ENCODE results near the gene DDX24.

The DDX24 gene

GRCh38 chr14:94058128-94058673 is 22.8 kb downstream of the DDX24 start:
- H3K27ac ChIP-seq (ENCODE audit: low read depth, low read length), result no peak overlapping the region
- no peaks in the 10 kb centered on the region for H3K27me3 ChIP-seq (ENCODE audit: control insufficient read depth, insufficient read depth, low read length)
- peaks cover 9% of the 10 kb centered on the region for H3K4me1 ChIP-seq (ENCODE audit: control insufficient read depth, insufficient read depth, low read length)
- no peak overlapping the region for H3K4me3 ChIP-seq (ENCODE audit: low read depth, low read length)
- no peaks in the 10 kb centered on the region for H3K9me3 ChIP-seq (ENCODE audit: control insufficient read depth, insufficient read depth, low read length)
- peaks cover 91% of the 10 kb centered on the region for H3K36me3 ChIP-seq (ENCODE audit: control insufficient read depth, insufficient read depth, low read length)
- no peak overlapping the region for H3K9ac ChIP-seq (ENCODE audit: low read depth, low read length)

DNA sequence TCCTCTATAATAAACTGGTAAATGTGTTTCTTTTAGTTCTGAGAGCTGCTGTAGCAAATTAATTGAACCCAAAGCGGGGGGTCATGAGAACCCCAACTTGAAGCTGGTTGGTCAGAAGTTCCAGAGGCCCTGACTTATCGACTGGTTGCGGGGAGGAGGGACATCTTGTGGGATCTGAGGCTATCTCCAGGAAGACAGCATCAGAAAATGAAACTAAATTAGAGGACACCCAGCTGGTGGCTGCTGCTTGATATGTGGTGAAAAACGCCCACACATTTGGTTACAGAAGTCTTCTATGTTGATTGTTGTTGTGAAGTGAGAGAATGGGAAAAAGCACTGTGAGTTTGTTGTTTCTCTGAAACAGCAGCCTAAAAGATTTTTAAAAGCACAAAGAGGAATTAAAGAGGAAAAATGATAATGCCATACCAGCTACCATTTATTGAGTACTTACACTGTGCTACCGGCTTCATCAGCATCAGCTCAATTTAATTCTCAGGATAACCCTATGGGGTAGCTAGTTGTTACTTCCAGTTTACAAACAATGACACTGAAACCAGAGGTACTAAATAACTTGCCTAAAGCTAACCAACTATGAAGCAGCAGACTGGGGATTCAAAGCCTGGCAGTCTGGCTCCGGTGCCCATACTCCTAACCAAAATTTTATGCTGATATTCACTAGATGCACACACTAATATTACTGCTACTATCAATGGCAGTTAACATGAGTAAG is 24.3 kb downstream of the DDX24 start:
- Histone ChIP-seq H3K9me3 (ENCODE audit: control insufficient read depth, insufficient read depth, low read length) (no peaks in the 10 kb centered on the region), H3K4me3 (ENCODE audit: low read depth, low read length) (no peak overlapping the region), H3K36me3 (ENCODE audit: control insufficient read depth, insufficient read depth, low read length) (peaks cover 96% of the 10 kb centered on the region), H3K27ac (ENCODE audit: low read depth, low read length) (no peak overlapping the region), H3K27me3 (ENCODE audit: control insufficient read depth, insufficient read depth, low read length) (no peaks in the 10 kb centered on the region), H3K9ac (ENCODE audit: low read depth, low read length) (no peak overlapping the region), H3K4me1 (ENCODE audit: control insufficient read depth, insufficient read depth, low read length) (no peaks in the 10 kb centered on the region)

DNA sequence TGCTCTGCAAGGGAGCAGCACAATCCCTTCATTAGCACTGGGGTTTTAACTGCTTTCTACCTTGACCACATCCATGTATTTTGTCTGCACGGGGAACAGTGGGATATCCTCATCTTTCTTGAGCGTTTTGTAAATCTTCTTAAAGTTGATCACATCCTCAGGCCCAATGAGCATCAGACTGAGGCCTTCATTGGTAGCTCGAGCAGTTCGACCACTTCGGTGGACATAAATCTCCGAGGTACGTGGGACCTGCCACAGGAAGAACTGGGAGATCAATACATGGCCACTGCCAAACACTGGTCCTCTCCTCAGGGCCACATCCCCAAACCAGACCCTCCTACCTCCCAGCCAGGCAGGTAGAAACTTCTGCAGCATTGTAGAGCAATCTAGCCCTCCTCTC is 26.1 kb downstream of the DDX24 start:
- no peaks in the 10 kb centered on the region for H3K9me3 ChIP-seq (ENCODE audit: control insufficient read depth, insufficient read depth, low read length)
- peaks cover 93% of the 10 kb centered on the region for H3K36me3 ChIP-seq (ENCODE audit: control insufficient read depth, insufficient read depth, low read length)
- no peak overlapping the region for H3K4me3 ChIP-seq (ENCODE audit: low read depth, low read length)
- H3K27me3 ChIP-seq (ENCODE audit: control insufficient read depth, insufficient read depth, low read length), result no peaks in the 10 kb centered on the region
- H3K9ac ChIP-seq (ENCODE audit: low read depth, low read length), result no peak overlapping the region
- no peaks in the 10 kb centered on the region for H3K4me1 ChIP-seq (ENCODE audit: control insufficient read depth, insufficient read depth, low read length)
- no peak overlapping the region for H3K27ac ChIP-seq (ENCODE audit: low read depth, low read length)

DNA sequence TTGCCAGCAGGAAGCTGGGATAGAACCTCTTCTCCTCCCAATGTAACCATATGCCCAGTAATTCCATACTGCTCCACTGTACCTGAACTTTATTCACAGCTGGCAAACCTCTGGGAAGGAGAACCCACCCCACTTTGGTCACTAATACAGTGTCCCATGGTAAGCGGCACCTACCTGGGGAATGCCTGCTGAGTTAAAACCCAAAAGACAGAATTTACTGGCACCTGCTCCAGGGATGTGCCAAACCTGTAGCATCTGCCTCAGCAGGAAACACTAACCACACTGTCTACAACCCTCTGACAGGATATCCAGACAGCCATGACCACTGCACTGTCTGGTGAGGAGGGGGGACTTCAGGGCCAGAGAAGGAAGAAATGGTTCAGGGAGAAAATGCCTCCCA is 26.6 kb downstream of the DDX24 start:
- peaks cover 92% of the 10 kb centered on the region for H3K36me3 ChIP-seq (ENCODE audit: control insufficient read depth, insufficient read depth, low read length)
- no peaks in the 10 kb centered on the region for H3K9me3 ChIP-seq (ENCODE audit: control insufficient read depth, insufficient read depth, low read length)
- no peak overlapping the region for H3K9ac ChIP-seq (ENCODE audit: low read depth, low read length)
- no peak overlapping the region for H3K27ac ChIP-seq (ENCODE audit: low read depth, low read length)
- no peaks in the 10 kb centered on the region for H3K4me1 ChIP-seq (ENCODE audit: control insufficient read depth, insufficient read depth, low read length)
- H3K27me3 ChIP-seq (ENCODE audit: control insufficient read depth, insufficient read depth, low read length), result no peaks in the 10 kb centered on the region
- H3K4me3 ChIP-seq (ENCODE audit: low read depth, low read length), result no peak overlapping the region

DNA sequence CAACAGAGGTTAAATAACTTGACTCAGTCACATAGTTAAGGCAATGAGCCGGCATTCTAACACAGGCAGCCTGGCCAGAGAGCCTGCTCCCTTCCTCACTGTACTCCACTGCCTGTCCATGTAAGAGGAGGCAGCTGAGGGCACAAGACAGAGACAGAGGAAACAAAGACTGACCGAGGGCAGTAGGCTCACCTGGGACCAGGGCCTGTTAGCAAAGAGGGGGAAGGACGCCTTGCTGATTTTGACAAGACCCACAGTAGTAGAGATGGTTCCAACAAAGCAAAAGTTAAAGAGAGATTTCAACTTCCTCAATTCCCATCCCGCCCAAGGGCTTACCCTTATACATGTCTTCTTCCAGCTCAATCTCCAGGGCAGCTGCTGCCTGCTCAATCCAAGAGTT is 28.3 kb downstream of the DDX24 start:
- H3K9me3 ChIP-seq (ENCODE audit: control insufficient read depth, insufficient read depth, low read length), result no peaks in the 10 kb centered on the region
- H3K27me3 ChIP-seq (ENCODE audit: control insufficient read depth, insufficient read depth, low read length), result no peaks in the 10 kb centered on the region
- no peak overlapping the region for H3K9ac ChIP-seq (ENCODE audit: low read depth, low read length)
- peak overlapping the region; percentile 37 for H3K27ac ChIP-seq (ENCODE audit: low read depth, low read length)
- no peak overlapping the region for H3K4me3 ChIP-seq (ENCODE audit: low read depth, low read length)
- H3K4me1 ChIP-seq (ENCODE audit: control insufficient read depth, insufficient read depth, low read length), result no peaks in the 10 kb centered on the region
- peaks cover 92% of the 10 kb centered on the region for H3K36me3 ChIP-seq (ENCODE audit: control insufficient read depth, insufficient read depth, low read length)

GRCh38 chr14:94052199-94052598 is 28.8 kb downstream of the DDX24 start:
- Histone ChIP-seq H3K4me3 (ENCODE audit: low read depth, low read length) (no peak overlapping the region), H3K27ac (ENCODE audit: low read depth, low read length) (peak overlapping the region; percentile 37), H3K36me3 (ENCODE audit: control insufficient read depth, insufficient read depth, low read length) (peaks cover 92% of the 10 kb centered on the region), H3K4me1 (ENCODE audit: control insufficient read depth, insufficient read depth, low read length) (no peaks in the 10 kb centered on the region), H3K9ac (ENCODE audit: low read depth, low read length) (no peak overlapping the region), H3K27me3 (ENCODE audit: control insufficient read depth, insufficient read depth, low read length) (no peaks in the 10 kb centered on the region), H3K9me3 (ENCODE audit: control insufficient read depth, insufficient read depth, low read length) (no peaks in the 10 kb centered on the region)

GRCh38 chr14:94051779-94052178 is 29.2 kb downstream of the DDX24 start:
- Histone ChIP-seq H3K4me1 (ENCODE audit: control insufficient read depth, insufficient read depth, low read length) (no peaks in the 10 kb centered on the region), H3K9me3 (ENCODE audit: control insufficient read depth, insufficient read depth, low read length) (no peaks in the 10 kb centered on the region), H3K9ac (ENCODE audit: low read depth, low read length) (no peak overlapping the region), H3K36me3 (ENCODE audit: control insufficient read depth, insufficient read depth, low read length) (peaks cover 92% of the 10 kb centered on the region), H3K4me3 (ENCODE audit: low read depth, low read length) (no peak overlapping the region), H3K27ac (ENCODE audit: low read depth, low read length) (no peak overlapping the region), H3K27me3 (ENCODE audit: control insufficient read depth, insufficient read depth, low read length) (no peaks in the 10 kb centered on the region)

GRCh38 chr14:94051115-94051514 is 29.9 kb downstream of the DDX24 start:
- no peaks in the 10 kb centered on the region for H3K9me3 ChIP-seq (ENCODE audit: control insufficient read depth, insufficient read depth, low read length)
- H3K9ac ChIP-seq (ENCODE audit: low read depth, low read length), result no peak overlapping the region
- H3K36me3 ChIP-seq (ENCODE audit: control insufficient read depth, insufficient read depth, low read length), result peaks cover 92% of the 10 kb centered on the region
- no peaks in the 10 kb centered on the region for H3K4me1 ChIP-seq (ENCODE audit: control insufficient read depth, insufficient read depth, low read length)
- H3K27ac ChIP-seq (ENCODE audit: low read depth, low read length), result no peak overlapping the region
- no peak overlapping the region for H3K4me3 ChIP-seq (ENCODE audit: low read depth, low read length)
- no peaks in the 10 kb centered on the region for H3K27me3 ChIP-seq (ENCODE audit: control insufficient read depth, insufficient read depth, low read length)

DNA sequence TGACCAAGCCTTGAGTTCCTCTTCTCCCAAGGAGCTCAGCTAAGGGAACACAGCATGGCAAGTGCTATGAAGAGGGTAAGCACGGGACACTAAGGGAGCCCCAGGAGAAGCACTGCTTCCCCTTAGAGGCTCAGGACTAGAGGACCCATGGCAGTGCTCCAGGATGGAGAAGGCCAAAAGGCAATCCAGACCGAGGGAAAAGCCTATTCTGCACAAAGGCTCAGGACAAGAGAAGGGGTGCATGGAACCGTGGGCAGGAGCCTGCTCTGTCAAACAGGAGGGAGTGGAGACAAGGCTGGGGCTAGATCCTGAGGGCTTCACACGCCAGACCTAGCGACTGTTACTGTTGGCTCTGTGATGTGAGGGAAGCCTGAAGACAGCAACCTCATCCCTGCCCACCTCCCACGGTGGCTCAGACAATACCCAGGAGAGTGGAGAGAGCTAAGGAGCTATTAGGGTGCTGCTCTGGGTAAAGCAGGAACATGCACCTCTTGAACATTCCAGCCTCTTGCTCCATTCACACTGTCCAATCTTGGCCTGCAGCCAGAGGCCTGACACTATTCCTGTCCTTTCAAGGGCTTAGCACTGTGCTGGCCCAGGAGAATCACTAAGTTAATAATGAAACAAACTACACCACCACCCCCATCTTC is 30.6 kb downstream of the DDX24 start:
- Histone ChIP-seq H3K9ac (ENCODE audit: low read depth, low read length) (no peak overlapping the region), H3K36me3 (ENCODE audit: control insufficient read depth, insufficient read depth, low read length) (peaks cover 92% of the 10 kb centered on the region)

DNA sequence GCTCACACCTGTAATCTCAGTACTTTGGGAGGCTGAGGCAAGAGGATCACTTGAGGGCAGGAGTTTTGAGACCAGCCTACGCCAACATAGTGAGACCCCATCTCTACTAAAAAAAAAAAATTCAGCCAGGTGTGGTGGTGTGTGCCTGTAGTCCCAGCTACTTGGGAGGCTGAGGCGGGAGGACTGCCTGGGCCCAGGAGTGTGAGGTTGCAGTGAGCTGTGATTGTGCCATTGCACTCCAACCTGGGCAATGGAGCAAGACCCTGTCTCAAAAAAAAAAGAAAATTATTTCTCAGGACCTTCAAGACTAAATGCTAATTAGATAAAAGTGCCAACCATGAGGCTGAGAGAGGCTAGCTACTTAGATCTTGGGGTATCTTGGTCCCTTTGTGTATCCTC is 31.4 kb downstream of the DDX24 start:
- Histone ChIP-seq H3K27me3 (ENCODE audit: control insufficient read depth, insufficient read depth, low read length) (no peaks in the 10 kb centered on the region), H3K9ac (ENCODE audit: low read depth, low read length) (no peak overlapping the region), H3K9me3 (ENCODE audit: control insufficient read depth, insufficient read depth, low read length) (no peaks in the 10 kb centered on the region), H3K36me3 (ENCODE audit: control insufficient read depth, insufficient read depth, low read length) (peaks cover 92% of the 10 kb centered on the region), H3K4me1 (ENCODE audit: control insufficient read depth, insufficient read depth, low read length) (no peaks in the 10 kb centered on the region), H3K27ac (ENCODE audit: low read depth, low read length) (no peak overlapping the region), H3K4me3 (ENCODE audit: low read depth, low read length) (no peak overlapping the region)

More for the DNA sequence above, 30.6 kb downstream of the DDX24 start:
- Histone ChIP-seq H3K4me3 (ENCODE audit: low read depth, low read length) (no peak overlapping the region), H3K4me1 (ENCODE audit: control insufficient read depth, insufficient read depth, low read length) (no peaks in the 10 kb centered on the region), H3K27ac (ENCODE audit: low read depth, low read length) (no peak overlapping the region), H3K9me3 (ENCODE audit: control insufficient read depth, insufficient read depth, low read length) (no peaks in the 10 kb centered on the region), H3K27me3 (ENCODE audit: control insufficient read depth, insufficient read depth, low read length) (no peaks in the 10 kb centered on the region)

Data from HUES48 (cell line).